DMS114 treated with DMSO at 0.1 percent for 48 hours (cell line): ENCODE results near the gene KLF9.
A peak's percentile ranks its signal among the peaks of the same experiment; 100 is the strongest.

ENCODE experiments used
- DNase-seq: peaks from one replicate; lab custom pipeline; 2025; ENCODE audit not compliant: unreplicated experiment; lab: John Stamatoyannopoulos, UW

The KLF9 gene

GRCh38 chr9:70422371-70423043 lies 8.1 kb upstream of the KLF9 start:
- DNase-seq: no peak

- no peak for DNase-seq
Measured at GRCh38 chr9:70421272-70422180, 7.1 kb upstream of the KLF9 start.

- DNase-seq: peak; percentile 24
Measured at GRCh38 chr9:70420441-70421271, 6.2 kb upstream of the KLF9 start.

GRCh38 chr9:70419556-70420440 lies 5.3 kb upstream of the KLF9 start:
- DNase-seq: peak; percentile 45

- DNase-seq: peak; percentile 63
Measured at GRCh38 chr9:70418822-70419555, 4.5 kb upstream of the KLF9 start.

GRCh38 chr9:70415476-70415875 lies 1.0 kb upstream of the KLF9 start:
- DNase-seq: no peak

GRCh38 chr9:70415041-70415440 lies 584 bp upstream of the KLF9 start:
- DNase-seq: no peak

GRCh38 chr9:70413464-70413798 lies 1.0 kb downstream of the KLF9 start:
- DNase-seq: peak; percentile 59

GRCh38 chr9:70412832-70413463 lies 1.5 kb downstream of the KLF9 start:
- DNase-seq: no peak

GRCh38 chr9:70411930-70412831 lies 2.3 kb downstream of the KLF9 start:
- DNase-seq: no peak

- peak; percentile 7 for DNase-seq
Measured at GRCh38 chr9:70411121-70411929, 3.1 kb downstream of the KLF9 start.

GRCh38 chr9:70410368-70410767 lies 4.1 kb downstream of the KLF9 start:
- DNase-seq: no peak

GRCh38 chr9:70409800-70410199 lies 4.7 kb downstream of the KLF9 start:
- DNase-seq: no peak

- no peak for DNase-seq
Measured at GRCh38 chr9:70409280-70409679, 5.2 kb downstream of the KLF9 start.

- DNase-seq: no peak
Measured at GRCh38 chr9:70408393-70409040, 5.9 kb downstream of the KLF9 start.

GRCh38 chr9:70407081-70407503 lies 7.4 kb downstream of the KLF9 start:
- DNase-seq: no peak

GRCh38 chr9:70406434-70406862 lies 8.0 kb downstream of the KLF9 start:
- DNase-seq: no peak
